AG04450 (cell line): ENCODE measurements around the gene TBCE. TPM values are rescaled to one million over a fixed set of nuclear protein-coding genes. Genes with fewer than 3 reads are reported as not detected.

Source experiments
- CTCF ChIA-PET: fragments of 300-600, 350-600 bp; formaldehyde crosslinking; extraction: SDS; loops from one replicate; lab custom pipeline; 2022; ENCODE audit warnings: antibody characterized with exemption, inconsistent platforms; lab: Charles Lee
- POLR2A ChIA-PET: fragments of 350-600 bp; formaldehyde crosslinking; extraction: SDS; loops from one replicate; lab custom pipeline; 2021; ENCODE audit warnings: antibody characterized with exemption, inconsistent platforms; lab: Yijun Ruan, JAX
- DNase-seq: peaks from one replicate; pipeline ENCODE4 v3.0.0-alpha.2; 2011; ENCODE audit warnings: low read depth, low spot score
- H3K27ac ChIP-seq: one replicate; pipeline ENCODE4 v1.5.1; 2012; ENCODE audit warnings: low read depth, low read length, control low read depth
- H3K27me3 ChIP-seq: one replicate; pipeline ENCODE4 v1.6.0; 2012; ENCODE audit warnings: low read length; ENCODE audit not compliant: control insufficient read depth, insufficient read depth
- H3K4me3 ChIP-seq: 2 replicates; pipeline ENCODE4 v1.5.1; 2011; ENCODE audit warnings: mild to moderate bottlenecking, low read depth, low read length, control low read depth
- H3K9me3 ChIP-seq: 2 replicates; pipeline ENCODE4 v1.5.1; 2012; ENCODE audit warnings: low read length; ENCODE audit not compliant: control insufficient read depth, insufficient read depth
- polyA plus RNA-seq: library from polyadenylated mRNA; depleted of rRNA; stranded (reverse); fragments of >200 nt; gene quantifications from 2 replicates; pipeline ENCODE4 v1.2.3, GENCODE V29; 2011
- TF ChIP-seq, protein P1 (sequence below): IDR thresholded peaks from 2 replicates; pipeline ENCODE4 v1.5.1; 2011; ENCODE audit warnings: low read depth, low read length, control low read depth, inconsistent platforms

TBCE gene
- polyA plus RNA-seq, 1 experiment, result 36.5 TPM

DNA sequence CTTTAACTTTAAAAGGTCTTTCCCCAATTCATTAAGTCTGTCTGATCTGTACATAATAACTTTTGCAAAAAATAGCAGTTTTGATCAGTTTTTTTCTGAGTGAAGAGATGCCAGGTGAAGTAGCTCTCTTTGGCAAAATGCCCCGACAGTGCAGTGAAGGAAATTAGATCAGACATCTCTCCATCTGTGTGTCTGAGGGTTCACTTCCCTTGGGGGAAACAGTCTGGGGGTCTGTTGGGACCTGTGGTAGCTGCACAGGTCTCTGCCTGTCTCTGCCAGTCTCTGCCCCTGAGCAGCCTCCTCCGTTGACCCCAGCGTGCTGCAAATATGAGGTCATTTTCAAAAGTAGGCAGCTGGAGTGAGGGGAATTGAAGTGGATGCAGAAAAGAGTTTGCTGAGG, 54.5 kb downstream of the TBCE start:
- Histone ChIP-seq H3K9me3 (no peaks in the 10 kb centered on the region; the same call in 1 of the 2 replicates), H3K27me3 (no peaks in the 10 kb centered on the region), H3K4me3 (no peak overlapping the region), H3K27ac (no peak overlapping the region)
- no peak for DNase-seq
- TF ChIP-seq, protein P1, sequence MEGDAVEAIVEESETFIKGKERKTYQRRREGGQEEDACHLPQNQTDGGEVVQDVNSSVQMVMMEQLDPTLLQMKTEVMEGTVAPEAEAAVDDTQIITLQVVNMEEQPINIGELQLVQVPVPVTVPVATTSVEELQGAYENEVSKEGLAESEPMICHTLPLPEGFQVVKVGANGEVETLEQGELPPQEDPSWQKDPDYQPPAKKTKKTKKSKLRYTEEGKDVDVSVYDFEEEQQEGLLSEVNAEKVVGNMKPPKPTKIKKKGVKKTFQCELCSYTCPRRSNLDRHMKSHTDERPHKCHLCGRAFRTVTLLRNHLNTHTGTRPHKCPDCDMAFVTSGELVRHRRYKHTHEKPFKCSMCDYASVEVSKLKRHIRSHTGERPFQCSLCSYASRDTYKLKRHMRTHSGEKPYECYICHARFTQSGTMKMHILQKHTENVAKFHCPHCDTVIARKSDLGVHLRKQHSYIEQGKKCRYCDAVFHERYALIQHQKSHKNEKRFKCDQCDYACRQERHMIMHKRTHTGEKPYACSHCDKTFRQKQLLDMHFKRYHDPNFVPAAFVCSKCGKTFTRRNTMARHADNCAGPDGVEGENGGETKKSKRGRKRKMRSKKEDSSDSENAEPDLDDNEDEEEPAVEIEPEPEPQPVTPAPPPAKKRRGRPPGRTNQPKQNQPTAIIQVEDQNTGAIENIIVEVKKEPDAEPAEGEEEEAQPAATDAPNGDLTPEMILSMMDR, result no peak
- ChIA-PET CTCF (interaction anchor here (0.6 to 2.1 kb wide), 2 partner anchors 222 to 262 kb away, joined by 5 read pairs; no protein-coding TSS in a partner anchor), POLR2A (no interaction called here)

DNA sequence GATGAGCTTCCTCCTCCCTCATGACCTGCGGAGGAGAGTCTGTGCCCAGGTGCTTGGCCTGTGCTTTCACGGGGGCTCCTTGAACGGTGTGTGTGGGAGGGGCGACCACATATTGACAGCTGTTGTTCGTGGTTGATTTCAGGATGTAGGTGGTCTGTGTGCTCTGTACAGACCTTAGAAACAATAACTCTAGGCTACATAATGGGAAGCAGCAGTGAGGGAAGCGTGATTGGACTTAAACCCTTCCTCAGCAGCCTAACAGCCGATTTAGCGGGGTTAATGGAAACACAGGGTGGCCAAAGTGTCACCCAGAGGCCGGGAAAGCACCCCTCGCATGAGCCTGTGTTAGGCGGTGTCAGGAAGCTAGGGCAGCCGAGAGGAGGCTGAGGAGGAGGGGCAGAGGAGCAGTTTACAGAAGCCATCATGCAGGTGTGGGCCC, 56.0 kb downstream of the TBCE start:
- H3K27me3 ChIP-seq, result no peaks in the 10 kb centered on the region
- POLR2A ChIA-PET, result no interaction called here
- no peaks in the 10 kb centered on the region; the same call in 1 of the 2 replicates for H3K9me3 ChIP-seq
- TF ChIP-seq, protein P1, result no peak
- DNase-seq, result no peak
- CTCF ChIA-PET, result interaction anchor here (0.5 to 0.6 kb wide), 2 partner anchors 47 to 252 kb away, joined by 3 read pairs; no protein-coding TSS in a partner anchor
- H3K27ac ChIP-seq, result no peak overlapping the region
- no peak overlapping the region for H3K4me3 ChIP-seq

DNA sequence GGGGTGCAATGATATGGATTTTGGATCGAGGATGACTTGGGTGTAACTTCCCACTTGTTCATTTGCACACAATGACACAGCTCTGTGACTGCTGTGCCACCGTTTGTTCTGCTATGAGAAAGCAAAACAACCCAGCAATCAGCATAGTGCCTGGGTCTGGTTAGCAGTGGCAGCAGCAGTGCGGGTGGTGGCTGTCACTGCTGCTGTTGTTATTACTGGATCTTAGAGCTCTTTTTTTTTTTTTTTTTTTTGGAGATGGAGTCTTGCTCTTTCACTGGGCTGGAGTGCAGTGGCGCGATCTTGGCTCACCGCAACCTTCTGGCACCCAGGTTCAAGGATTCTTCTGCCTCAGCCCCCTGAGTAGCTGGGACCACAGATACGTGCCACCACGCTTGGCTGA, 56.9 kb downstream of the TBCE start:
- Histone ChIP-seq H3K4me3 (no peak overlapping the region), H3K27ac (no peak overlapping the region), H3K9me3 (no peaks in the 10 kb centered on the region; the same call in 1 of the 2 replicates), H3K27me3 (no peaks in the 10 kb centered on the region)
- DNase-seq, result no peak
- TF ChIP-seq, protein P1, result no peak
- ChIA-PET CTCF (interaction anchor here (1.5 kb wide), 1 partner anchor 8 kb away, joined by 7 read pairs; no protein-coding TSS in a partner anchor), POLR2A (no interaction called here)

DNA sequence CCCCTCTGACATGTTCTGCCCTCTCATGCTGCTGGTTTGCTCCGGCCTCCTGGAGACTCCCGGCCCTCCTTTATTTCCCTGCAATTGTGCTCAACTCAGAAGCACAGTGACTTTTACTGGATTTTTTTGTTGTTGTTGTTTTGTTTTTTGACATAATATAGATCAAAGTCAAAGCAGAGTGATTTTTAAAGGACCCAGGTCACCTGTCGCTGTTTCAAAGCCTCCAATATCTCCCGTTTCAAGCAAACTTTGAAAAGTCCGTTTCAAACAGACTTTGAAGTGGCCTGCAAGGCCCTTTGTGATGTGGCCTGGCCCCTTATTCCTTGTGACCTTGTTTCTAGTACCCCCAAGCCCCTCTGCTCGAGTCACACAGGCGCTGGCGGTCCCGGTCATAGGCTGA, 58.1 kb downstream of the TBCE start:
- DNase-seq, result no peak
- POLR2A ChIA-PET, result no interaction called here
- Histone ChIP-seq H3K27me3 (no peaks in the 10 kb centered on the region), H3K27ac (no peak overlapping the region), H3K9me3 (no peaks in the 10 kb centered on the region; the same call in 1 of the 2 replicates), H3K4me3 (no peak overlapping the region)
- CTCF ChIA-PET, result interaction anchor here (0.9 kb wide), 1 partner anchor 10 kb away, joined by 3 read pairs; no protein-coding TSS in a partner anchor
- TF ChIP-seq, protein P1, result no peak

DNA sequence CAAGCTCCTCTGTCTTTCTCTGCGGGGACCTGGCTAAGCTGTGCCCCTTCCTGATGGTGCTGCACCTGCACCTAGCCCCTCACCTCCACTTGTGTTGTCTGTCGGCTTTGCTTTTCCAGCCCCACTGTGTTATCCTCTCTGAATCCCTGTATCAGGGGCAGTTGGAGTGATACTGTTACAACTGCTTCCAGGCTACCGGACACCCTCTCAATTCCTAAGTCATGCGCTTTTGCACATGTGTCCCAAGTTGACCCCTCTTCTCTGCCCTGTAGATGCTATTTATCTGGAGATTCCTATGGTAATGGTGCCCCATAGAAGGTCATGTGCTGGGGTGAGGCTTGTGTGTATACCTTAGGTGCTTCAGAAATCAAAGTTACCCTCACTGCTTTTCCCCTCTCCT, 58.9 kb downstream of the TBCE start:
- CTCF ChIA-PET, result interaction anchor here (0.9 kb wide), 1 partner anchor 11 kb away, joined by 3 read pairs; no protein-coding TSS in a partner anchor
- DNase-seq, result no peak
- H3K27me3 ChIP-seq, result no peaks in the 10 kb centered on the region
- H3K27ac ChIP-seq, result no peak overlapping the region
- no peak overlapping the region for H3K4me3 ChIP-seq
- TF ChIP-seq, protein P1, result no peak
- no peaks in the 10 kb centered on the region; the same call in 1 of the 2 replicates for H3K9me3 ChIP-seq
- POLR2A ChIA-PET, result no interaction called here
